Activated B cell treated with CpG ODN at 0.5 μM for 24 hours (primary cell): Measurements from ENCODE around the gene KCTD11. TPM values are rescaled to one million over a fixed set of nuclear protein-coding genes. Genes with fewer than 3 reads are reported as not detected.
A peak's percentile ranks its signal among the peaks of the same experiment; 100 is the strongest.

Source experiments
- ATAC-seq: fragments of 200-7000 bp; cut with Tn5 transposase; one replicate; pipeline ENCODE4 v1.10.0; 2021; ENCODE audit warnings: low read depth, mild to moderate bottlenecking, moderate library complexity
- CTCF ChIA-PET: fragments of 350-600 bp; sonication (Branson Sonifier 250); formaldehyde crosslinking; loops from one replicate; lab custom pipeline; 2021; ENCODE audit warnings: antibody characterized with exemption; lab: Charles Lee
- POLR2A ChIA-PET: fragments of 350-600 bp; sonication (Branson Sonifier 250); formaldehyde crosslinking; loops from one replicate; lab custom pipeline; 2021; ENCODE audit warnings: antibody characterized with exemption; lab: Charles Lee
- DNase-seq: peaks from one replicate; pipeline ENCODE4 v3.0.0; 2022
- H3K27ac Mint-ChIP-seq: one replicate; pipeline ENCODE4 v1.8.0; 2020; ENCODE audit warnings: mixed read lengths
- H3K27me3 Mint-ChIP-seq: one replicate; pipeline ENCODE4 v1.8.0; 2021; ENCODE audit warnings: mixed read lengths
- H3K36me3 Mint-ChIP-seq: one replicate; pipeline ENCODE4 v1.8.0; 2021; ENCODE audit warnings: low read depth, mixed read lengths
- H3K4me1 Mint-ChIP-seq: one replicate; pipeline ENCODE4 v1.8.0; 2021; ENCODE audit warnings: mixed read lengths
- H3K4me3 Mint-ChIP-seq: one replicate; pipeline ENCODE4 v1.8.0; 2020; ENCODE audit warnings: mild to moderate bottlenecking, mixed read lengths
- H3K9me3 Mint-ChIP-seq: one replicate; pipeline ENCODE4 v1.8.0; 2020; ENCODE audit warnings: mixed read lengths
- CTCF ChIP-seq: fragments of 200-600 bp; IDR thresholded peaks from one replicate; pipeline ENCODE4 v1.8.0; 2022; ENCODE audit warnings: antibody characterized with exemption, mild to moderate bottlenecking
- intact Hi-C: fragments of 100-400 bp; cut with micrococcal nuclease; formaldehyde crosslinking; loops from one replicate; pipeline ENCODE4 v1.15.1; 2024
- total RNA-seq: library from RNA; stranded (reverse); gene quantifications from 2 replicates; pipeline ENCODE4 v1.2.3, GENCODE V29; 2022

The KCTD11 gene
- 7.2 and 7.8 TPM in 2 replicates for total RNA-seq

- peak; percentile 63 for ATAC-seq
- H3K36me3 Mint-ChIP-seq = peaks cover 22% of the 10 kb centered on the region
- TF ChIP-seq CTCF = no peak
- POLR2A ChIA-PET = interaction anchor here (0.7 to 5.1 kb wide), 12 partner anchors 15 to 208 kb away, joined by 3 to 48 read pairs (median 5); partner anchors contain the start of genes ACAP1, GPS2, NEURL4 and POLR2A
- DNase-seq = peak; percentile 78
- CTCF ChIA-PET = interaction anchor here (0.6 to 2.0 kb wide), 10 partner anchors 13 to 335 kb away, joined by 3 to 13 read pairs (median 3); partner anchors contain the start of genes ACAP1, NEURL4, SLC2A4 and TP53
- peaks cover 42% of the 10 kb centered on the region for H3K4me1 Mint-ChIP-seq
- no peaks in the 10 kb centered on the region for H3K27me3 Mint-ChIP-seq
- intact Hi-C loops = loop anchor here (1.0 to 5.0 kb wide), 11 partner anchors 23 to 336 kb away; partner anchors contain the start of genes ACADVL, DLG4, EIF5A and NEURL4
- H3K4me3 Mint-ChIP-seq = peak within 1 kb of the TSS; percentile 87
- peak within 1 kb of the TSS; percentile 87 for H3K27ac Mint-ChIP-seq
- H3K9me3 Mint-ChIP-seq = no peaks in the 10 kb centered on the region
These were observed at the start of gene KCTD11 for GRCh38 chr17:7351665-7352502. Gene KCTD11, plus strand, starts transcription at chr17:7352162.

- Mint-ChIP-seq H3K36me3 (peaks cover 20% of the 10 kb centered on the region), H3K4me1 (peaks cover 11% of the 10 kb centered on the region), H3K4me3 (peak overlapping the region; percentile 24), H3K9me3 (no peaks in the 10 kb centered on the region), H3K27ac (no peak overlapping the region), H3K27me3 (peaks cover 2% of the 10 kb centered on the region)
- ChIA-PET CTCF (interaction anchor here (1.4 kb wide), 1 partner anchor 258 kb away, joined by 3 read pairs; no protein-coding TSS in a partner anchor), POLR2A (interaction anchor here (0.7 to 1.8 kb wide), 7 partner anchors 15 to 476 kb away, joined by 3 to 6 read pairs (median 4); partner anchors contain the start of genes ACAP1, POLR2A and TP53)
- TF ChIP-seq CTCF = no peak
- intact Hi-C loops = no loop called here
- no peak for DNase-seq
- no peak for ATAC-seq
These were observed 47.8 kb upstream of the KCTD11 start for GRCh38 chr17:7304179-7304578.

- intact Hi-C loops = loop anchor here (1.0 to 2.0 kb wide), 13 partner anchors 8 to 380 kb away; partner anchors contain the start of genes ELP5, GABARAP, GPS2 and NEURL4
- ATAC-seq (peak; percentile 72), DNase-seq (peak; percentile 98)
- ChIA-PET CTCF (interaction anchor here (2.0 kb wide), 1 partner anchor 11 kb away, joined by 11 read pairs; no protein-coding TSS in a partner anchor), POLR2A (interaction anchor here (0.6 to 3.0 kb wide), 7 partner anchors 11 to 380 kb away, joined by 3 to 13 read pairs (median 3); partner anchors contain the start of genes ACAP1 and TP53)
- H3K27me3 Mint-ChIP-seq = no peaks in the 10 kb centered on the region
- H3K9me3 Mint-ChIP-seq = no peaks in the 10 kb centered on the region
- peak within 1 kb of the TSS; percentile 96 for H3K4me3 Mint-ChIP-seq
- H3K4me1 Mint-ChIP-seq = peaks cover 38% of the 10 kb centered on the region
- H3K27ac Mint-ChIP-seq = peak within 1 kb of the TSS; percentile 99
- H3K36me3 Mint-ChIP-seq = peaks cover 48% of the 10 kb centered on the region
- no peak for TF ChIP-seq CTCF
These were observed 44.9 kb upstream of the KCTD11 start, which contains the start of gene EIF5A for GRCh38 chr17:7306911-7307685. Gene EIF5A, plus strand, starts transcription at chr17:7307628. Its CDS starts 2,008 bp downstream, at chr17:7309636.

- no peak for TF ChIP-seq CTCF
- intact Hi-C loops = loop anchor here (1.0 to 2.0 kb wide), 13 partner anchors 7 to 379 kb away; partner anchors contain the start of genes ELP5, GABARAP, GPS2 and NEURL4
- H3K27ac Mint-ChIP-seq = peak overlapping the region; percentile 99
- peak; percentile 55 for DNase-seq
- no peaks in the 10 kb centered on the region for H3K27me3 Mint-ChIP-seq
- peaks cover 56% of the 10 kb centered on the region for H3K36me3 Mint-ChIP-seq
- peak overlapping the region; percentile 96 for H3K4me3 Mint-ChIP-seq
- ATAC-seq = no peak
- peaks cover 46% of the 10 kb centered on the region for H3K4me1 Mint-ChIP-seq
- no peaks in the 10 kb centered on the region for H3K9me3 Mint-ChIP-seq
- CTCF ChIA-PET = interaction anchor here (1.1 to 1.8 kb wide), 2 partner anchors 29 to 262 kb away, joined by 4 read pairs; partner anchors contain the start of gene ACAP1
- POLR2A ChIA-PET = interaction anchor here (0.6 to 3.8 kb wide), 11 partner anchors 22 to 537 kb away, joined by 3 to 62 read pairs (median 7); partner anchors contain the start of genes ACAP1, CD68, NEURL4 and PHF23
These were observed 44.0 kb upstream of the KCTD11 start for GRCh38 chr17:7307686-7308624.
